SK-N-SH (cell line): Measurements from ENCODE around the gene CASD1.

Source experiments
- CTCF ChIP-seq: fragments of 200-600 bp; sonication (generic); IDR thresholded peaks from 2 replicates; pipeline ENCODE4 v1.6.1; 2017; ENCODE audit warnings: antibody characterized with exemption, mild to moderate bottlenecking, moderate library complexity
- EP300 ChIP-seq, 2 experiments: IDR thresholded peaks; 2 replicates each; pipeline versions ENCODE4 v1.4.0 to v1.6.1; 2012; ENCODE audit warnings: borderline replicate concordance in 1 of 2, low read depth in 1 of 2, low read length in 1 of 2
- MAX ChIP-seq: IDR thresholded peaks from 2 replicates; pipeline ENCODE4 v1.4.0; 2012; ENCODE audit warnings: low read depth
- MEF2A ChIP-seq: IDR thresholded peaks from 2 replicates; pipeline ENCODE4 v1.4.0; 2012; ENCODE audit warnings: low read depth, borderline replicate concordance
- PBX3 ChIP-seq: IDR thresholded peaks from 2 replicates; pipeline ENCODE4; 2012
- POLR2AphosphoS5 ChIP-seq: IDR thresholded peaks from 2 replicates; pipeline ENCODE4 v1.6.1; 2012; ENCODE audit warnings: low read depth, low read length
- RAD21 ChIP-seq: IDR thresholded peaks from 2 replicates; pipeline ENCODE4 v1.6.1; 2012; ENCODE audit warnings: mild to moderate bottlenecking, low read length
- REST ChIP-seq: IDR thresholded peaks from 2 replicates; pipeline ENCODE4 v1.6.1; 2012; ENCODE audit warnings: mild to moderate bottlenecking, low read depth, low read length, moderate library complexity
- RFX5 ChIP-seq: IDR thresholded peaks from 2 replicates; pipeline ENCODE4 v1.6.1; 2012; ENCODE audit warnings: mild to moderate bottlenecking, improper control_type of control experiment, low read length
- SMC3 ChIP-seq: IDR thresholded peaks from 2 replicates; pipeline ENCODE4 v1.6.1; 2012; ENCODE audit warnings: low read depth, low read length, improper control_type of control experiment
- TAF1 ChIP-seq: IDR thresholded peaks from 2 replicates; pipeline ENCODE4 v1.6.1; 2012; ENCODE audit warnings: low read depth, mild to moderate bottlenecking, low read length, moderate library complexity, borderline replicate concordance
- TEAD4 ChIP-seq: IDR thresholded peaks from 2 replicates; pipeline ENCODE4 v1.4.0; 2012; ENCODE audit warnings: mild to moderate bottlenecking, borderline replicate concordance; ENCODE audit not compliant: insufficient read depth
- YY1 ChIP-seq: IDR thresholded peaks from 2 replicates; pipeline ENCODE4 v1.4.0; 2012; ENCODE audit warnings: low read depth, mild to moderate bottlenecking

GRCh38 chr7:94571816-94572215 lies 62.2 kb downstream of the CASD1 start:
- TF ChIP-seq RFX5 (no peak), CTCF (no peak), POLR2AphosphoS5 (no peak), TAF1 (no peak), SMC3 (no peak), TEAD4 (no peak), RAD21 (no peak), MEF2A (no peak), REST (no peak), PBX3 (no peak), MAX (no peak), EP300 (IDR thresholded peaks at IDR 0.05; ENCODE audit: borderline replicate concordance in 1 of 2, low read depth in 1 of 2, low read length in 1 of 2) (no peak), YY1 (no peak)
